SK-N-SH treated with all-trans-retinoic acid at 6 μM for 48 hours (cell line): ENCODE data around the gene IQCM.

Experiments used
- ATAC-seq: fragments of 200-7000 bp; cut with Tn5 transposase; 3 replicates; pipeline ENCODE4 v1.9.1; 2020; ENCODE audit warnings: mild to moderate bottlenecking, moderate library complexity
- ARNTL ChIP-seq: fragments of 450-650 bp; formaldehyde crosslinking; IDR thresholded peaks from 2 replicates; pipeline ENCODE4 v1.5.0; 2020; ENCODE audit warnings: low read depth, mild to moderate bottlenecking, moderate library complexity, borderline replicate concordance
- BACH2 ChIP-seq: fragments of 250-450 bp; sonication (Bioruptor Pico); IDR thresholded peaks from 2 replicates; pipeline ENCODE4 v1.9.0; 2021; ENCODE audit warnings: mild to moderate bottlenecking, borderline replicate concordance
- CSDC2 ChIP-seq: fragments of 250-450 bp; sonication (Bioruptor Pico); IDR thresholded peaks from 2 replicates; pipeline ENCODE4 v1.5.0; 2020; ENCODE audit warnings: mild to moderate bottlenecking, moderate library complexity
- OSR1 ChIP-seq: fragments of 250-450 bp; sonication (Bioruptor Pico); IDR thresholded peaks from 2 replicates; pipeline ENCODE4 v1.8.0; 2022; ENCODE audit warnings: moderate library complexity, mild to moderate bottlenecking, inconsistent platforms
- PPARA ChIP-seq: fragments of 250-450 bp; sonication (Bioruptor Pico); IDR thresholded peaks from 2 replicates; pipeline ENCODE4 v1.5.0; 2020; ENCODE audit warnings: mild to moderate bottlenecking, borderline replicate concordance
- RARB ChIP-seq: fragments of 250-450 bp; sonication (Bioruptor Pico); IDR thresholded peaks from 2 replicates; pipeline ENCODE4 v1.8.0; 2021; ENCODE audit warnings: mild to moderate bottlenecking, moderate library complexity
- SNAI2 ChIP-seq: fragments of 250-450 bp; sonication (Bioruptor Pico); IDR thresholded peaks from 2 replicates; pipeline ENCODE4 v1.5.0; 2020; ENCODE audit warnings: mild to moderate bottlenecking, moderate library complexity
- TCF4 ChIP-seq: fragments of 250-450 bp; sonication (Bioruptor Pico); IDR thresholded peaks from 2 replicates; pipeline ENCODE4 v1.8.0; 2021; ENCODE audit warnings: mild to moderate bottlenecking, moderate library complexity, borderline replicate concordance
- TOX ChIP-seq: fragments of 250-450 bp; sonication (Bioruptor Pico); IDR thresholded peaks from 2 replicates; pipeline ENCODE4 v1.8.0; 2021; ENCODE audit warnings: mild to moderate bottlenecking, moderate library complexity, borderline replicate concordance
- ZC3H10 ChIP-seq: fragments of 250-450 bp; sonication (Bioruptor Pico); IDR thresholded peaks from 2 replicates; pipeline ENCODE4 v1.5.1; 2021; ENCODE audit warnings: mild to moderate bottlenecking, moderate library complexity
- ZFP3 ChIP-seq: fragments of 250-450 bp; sonication (Bioruptor Pico); IDR thresholded peaks from 2 replicates; pipeline ENCODE4 v1.5.0; 2020; ENCODE audit warnings: mild to moderate bottlenecking, moderate library complexity
- ZFP30 ChIP-seq: fragments of 450-650 bp; formaldehyde crosslinking; IDR thresholded peaks from 2 replicates; pipeline ENCODE4 v1.5.0; 2022; ENCODE audit warnings: mild to moderate bottlenecking, moderate library complexity
- ZNF565 ChIP-seq: fragments of 450-650 bp; formaldehyde crosslinking; conservative IDR thresholded peaks from 2 replicates; pipeline ENCODE4 v1.5.0; 2020; ENCODE audit warnings: low read depth, mild to moderate bottlenecking, moderate library complexity
- ZNF8 ChIP-seq: fragments of 450-650 bp; formaldehyde crosslinking; IDR thresholded peaks from 2 replicates; pipeline ENCODE4 v1.5.0; 2020; ENCODE audit warnings: mild to moderate bottlenecking, moderate library complexity
- TF ChIP-seq, protein P1 (sequence below): fragments of 250-450 bp; sonication (Bioruptor Pico); IDR thresholded peaks from 2 replicates; pipeline ENCODE4 v1.5.1; 2021; ENCODE audit warnings: mild to moderate bottlenecking, moderate library complexity
- TF ChIP-seq, protein P2 (sequence below): fragments of 250-450 bp; sonication (Bioruptor Pico); IDR thresholded peaks from 2 replicates; pipeline ENCODE4 v1.5.0; 2020; ENCODE audit warnings: mild to moderate bottlenecking, moderate library complexity
- TF ChIP-seq, protein P3 (sequence below): fragments of 250-450 bp; sonication (Bioruptor Pico); IDR thresholded peaks from 2 replicates; pipeline ENCODE4 v1.8.0; 2021; ENCODE audit warnings: low read depth, mild to moderate bottlenecking, moderate library complexity, borderline replicate concordance
- TF ChIP-seq, protein P4 (sequence below): fragments of 250-450 bp; sonication (Bioruptor Pico); IDR thresholded peaks from 2 replicates; pipeline ENCODE4 v1.8.0; 2020; ENCODE audit warnings: mild to moderate bottlenecking, moderate library complexity, borderline replicate concordance
- TF ChIP-seq, protein P5 (sequence below): fragments of 250-450 bp; sonication (Bioruptor Pico); IDR thresholded peaks from 2 replicates; pipeline ENCODE4 v1.5.1; 2020; ENCODE audit warnings: low read depth, mild to moderate bottlenecking, moderate library complexity

The IQCM gene

DNA sequence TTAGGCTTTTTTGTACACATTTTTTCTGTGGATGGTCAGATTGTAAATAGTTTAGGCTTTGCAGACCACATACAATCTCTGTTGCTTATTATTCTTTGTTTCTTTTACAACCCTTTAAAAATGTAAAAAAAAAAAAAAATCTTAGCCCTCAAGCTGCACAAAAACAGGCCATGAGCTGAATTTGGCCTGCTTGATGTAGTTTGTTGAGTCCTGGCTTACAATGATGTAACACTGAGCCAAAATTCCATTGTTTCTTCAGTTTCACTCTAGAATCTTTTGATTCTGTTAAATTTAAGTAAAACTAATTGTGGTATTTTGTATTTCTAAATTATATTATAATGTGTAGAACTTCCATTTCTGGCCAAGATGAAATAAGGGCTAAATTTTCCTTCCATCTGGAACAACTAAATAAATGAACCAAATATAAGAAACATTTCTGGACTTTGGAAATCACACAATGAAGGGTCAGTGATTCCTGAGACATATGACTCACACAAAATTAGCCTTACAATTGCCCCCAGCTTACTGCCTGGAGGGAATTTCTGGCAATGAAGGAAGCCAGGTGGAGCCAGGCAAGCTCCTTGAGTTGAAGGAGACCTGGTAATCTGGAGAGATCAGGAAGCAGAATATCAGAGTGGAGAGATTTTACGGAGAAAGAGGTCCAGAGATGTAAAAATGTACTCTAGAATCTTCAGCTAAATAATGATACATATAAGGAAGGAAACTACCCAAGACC, 29.8 kb downstream of the IQCM start:
- TF ChIP-seq TCF4 (CRISPR knock-in tag) (no peak), ZNF8 (CRISPR knock-in tag) (no peak), RARB (CRISPR knock-in tag) (no peak), ARNTL (CRISPR knock-in tag) (no peak), ZFP30 (CRISPR knock-in tag) (no peak), CSDC2 (CRISPR knock-in tag) (no peak), OSR1 (CRISPR knock-in tag) (no peak)
- TF ChIP-seq, protein P1, sequence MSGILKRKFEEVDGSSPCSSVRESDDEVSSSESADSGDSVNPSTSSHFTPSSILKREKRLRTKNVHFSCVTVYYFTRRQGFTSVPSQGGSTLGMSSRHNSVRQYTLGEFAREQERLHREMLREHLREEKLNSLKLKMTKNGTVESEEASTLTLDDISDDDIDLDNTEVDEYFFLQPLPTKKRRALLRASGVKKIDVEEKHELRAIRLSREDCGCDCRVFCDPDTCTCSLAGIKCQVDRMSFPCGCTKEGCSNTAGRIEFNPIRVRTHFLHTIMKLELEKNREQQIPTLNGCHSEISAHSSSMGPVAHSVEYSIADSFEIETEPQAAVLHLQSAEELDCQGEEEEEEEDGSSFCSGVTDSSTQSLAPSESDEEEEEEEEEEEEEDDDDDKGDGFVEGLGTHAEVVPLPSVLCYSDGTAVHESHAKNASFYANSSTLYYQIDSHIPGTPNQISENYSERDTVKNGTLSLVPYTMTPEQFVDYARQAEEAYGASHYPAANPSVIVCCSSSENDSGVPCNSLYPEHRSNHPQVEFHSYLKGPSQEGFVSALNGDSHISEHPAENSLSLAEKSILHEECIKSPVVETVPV (CRISPR knock-in tag) = no peak
- TF ChIP-seq, protein P2, sequence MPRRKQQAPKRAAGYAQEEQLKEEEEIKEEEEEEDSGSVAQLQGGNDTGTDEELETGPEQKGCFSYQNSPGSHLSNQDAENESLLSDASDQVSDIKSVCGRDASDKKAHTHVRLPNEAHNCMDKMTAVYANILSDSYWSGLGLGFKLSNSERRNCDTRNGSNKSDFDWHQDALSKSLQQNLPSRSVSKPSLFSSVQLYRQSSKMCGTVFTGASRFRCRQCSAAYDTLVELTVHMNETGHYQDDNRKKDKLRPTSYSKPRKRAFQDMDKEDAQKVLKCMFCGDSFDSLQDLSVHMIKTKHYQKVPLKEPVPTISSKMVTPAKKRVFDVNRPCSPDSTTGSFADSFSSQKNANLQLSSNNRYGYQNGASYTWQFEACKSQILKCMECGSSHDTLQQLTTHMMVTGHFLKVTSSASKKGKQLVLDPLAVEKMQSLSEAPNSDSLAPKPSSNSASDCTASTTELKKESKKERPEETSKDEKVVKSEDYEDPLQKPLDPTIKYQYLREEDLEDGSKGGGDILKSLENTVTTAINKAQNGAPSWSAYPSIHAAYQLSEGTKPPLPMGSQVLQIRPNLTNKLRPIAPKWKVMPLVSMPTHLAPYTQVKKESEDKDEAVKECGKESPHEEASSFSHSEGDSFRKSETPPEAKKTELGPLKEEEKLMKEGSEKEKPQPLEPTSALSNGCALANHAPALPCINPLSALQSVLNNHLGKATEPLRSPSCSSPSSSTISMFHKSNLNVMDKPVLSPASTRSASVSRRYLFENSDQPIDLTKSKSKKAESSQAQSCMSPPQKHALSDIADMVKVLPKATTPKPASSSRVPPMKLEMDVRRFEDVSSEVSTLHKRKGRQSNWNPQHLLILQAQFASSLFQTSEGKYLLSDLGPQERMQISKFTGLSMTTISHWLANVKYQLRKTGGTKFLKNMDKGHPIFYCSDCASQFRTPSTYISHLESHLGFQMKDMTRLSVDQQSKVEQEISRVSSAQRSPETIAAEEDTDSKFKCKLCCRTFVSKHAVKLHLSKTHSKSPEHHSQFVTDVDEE (CRISPR knock-in tag) = no peak
- TF ChIP-seq, all 23 proteins: peak for 0
- ATAC-seq = no peak

DNA sequence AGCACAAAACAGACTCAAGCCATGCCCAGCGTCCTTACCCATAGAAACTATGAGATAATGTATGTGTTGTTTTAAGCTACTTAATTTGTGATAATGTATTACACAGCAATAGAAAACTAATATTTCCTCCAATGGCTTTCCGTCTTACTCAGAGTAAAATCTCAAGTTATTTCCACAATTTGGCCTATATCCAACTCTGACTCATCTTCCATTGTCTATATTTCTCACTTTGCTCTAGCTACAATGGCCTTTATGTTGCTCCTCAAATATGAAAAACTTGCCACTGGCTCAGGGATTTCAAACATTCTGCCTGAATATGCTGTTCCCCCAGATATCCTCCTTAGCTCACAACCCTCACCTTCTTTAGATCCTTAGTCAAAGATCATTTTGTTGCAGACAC, 31.6 kb downstream of the IQCM start:
- TF ChIP-seq RARB (CRISPR knock-in tag) (no peak), CSDC2 (CRISPR knock-in tag) (no peak), ZFP3 (CRISPR knock-in tag) (no peak)
- ATAC-seq = no peak

DNA sequence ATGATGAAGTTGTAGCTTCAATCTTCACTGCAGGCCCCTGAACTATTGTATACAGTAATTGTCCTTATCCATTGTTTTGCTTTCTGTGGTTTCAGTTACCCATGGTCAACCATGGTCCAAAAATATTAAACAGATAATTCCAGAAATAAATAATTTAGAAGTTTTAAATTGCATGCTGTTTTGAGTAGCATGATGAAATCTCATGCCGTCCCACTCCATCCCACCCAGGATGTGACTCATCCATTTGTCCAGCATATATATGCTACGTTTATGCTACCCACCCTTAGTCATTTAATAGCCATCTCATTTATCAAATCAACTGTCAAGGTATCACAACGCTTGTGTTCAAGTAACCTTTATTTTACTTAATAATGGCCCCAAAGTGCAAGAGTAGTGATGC, 34.5 kb downstream of the IQCM start:
- no peak for ATAC-seq
- TF ChIP-seq, protein P1 (CRISPR knock-in tag) = no peak
- no peak for TF ChIP-seq RARB (CRISPR knock-in tag)

DNA sequence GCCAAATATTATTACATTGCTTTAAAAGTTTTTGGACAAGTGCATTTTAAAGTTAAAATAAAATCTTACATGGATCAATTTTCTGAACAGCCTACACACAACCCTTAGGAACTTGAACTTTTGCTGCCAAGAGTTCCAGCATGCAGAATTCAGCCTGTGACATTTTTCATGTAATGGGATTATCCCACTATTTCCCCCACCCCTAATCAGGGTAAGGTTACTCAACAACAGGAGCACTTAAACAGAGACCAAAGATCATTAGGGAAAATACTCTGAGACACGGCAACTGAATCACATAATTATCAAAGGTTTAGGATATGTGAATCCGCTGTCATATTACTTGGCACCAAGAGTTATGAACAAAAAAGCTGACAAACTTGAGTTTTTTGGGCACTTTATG, 47.2 kb downstream of the IQCM start:
- no peak for ATAC-seq

More for the DNA sequence above, 47.2 kb downstream of the IQCM start:
- TF ChIP-seq PPARA (CRISPR knock-in tag) (no peak), OSR1 (CRISPR knock-in tag) (no peak), SNAI2 (CRISPR knock-in tag) (no peak), ZFP3 (CRISPR knock-in tag) (no peak), BACH2 (CRISPR knock-in tag) (no peak), ZNF565 (no peak), ZFP30 (CRISPR knock-in tag) (no peak), RARB (CRISPR knock-in tag) (no peak), CSDC2 (CRISPR knock-in tag) (no peak), ZNF8 (CRISPR knock-in tag) (no peak), TCF4 (CRISPR knock-in tag) (no peak), TOX (CRISPR knock-in tag) (no peak), ZC3H10 (no peak), ARNTL (CRISPR knock-in tag) (no peak)
- TF ChIP-seq, protein P2 (CRISPR knock-in tag) = no peak
- TF ChIP-seq, protein P3, sequence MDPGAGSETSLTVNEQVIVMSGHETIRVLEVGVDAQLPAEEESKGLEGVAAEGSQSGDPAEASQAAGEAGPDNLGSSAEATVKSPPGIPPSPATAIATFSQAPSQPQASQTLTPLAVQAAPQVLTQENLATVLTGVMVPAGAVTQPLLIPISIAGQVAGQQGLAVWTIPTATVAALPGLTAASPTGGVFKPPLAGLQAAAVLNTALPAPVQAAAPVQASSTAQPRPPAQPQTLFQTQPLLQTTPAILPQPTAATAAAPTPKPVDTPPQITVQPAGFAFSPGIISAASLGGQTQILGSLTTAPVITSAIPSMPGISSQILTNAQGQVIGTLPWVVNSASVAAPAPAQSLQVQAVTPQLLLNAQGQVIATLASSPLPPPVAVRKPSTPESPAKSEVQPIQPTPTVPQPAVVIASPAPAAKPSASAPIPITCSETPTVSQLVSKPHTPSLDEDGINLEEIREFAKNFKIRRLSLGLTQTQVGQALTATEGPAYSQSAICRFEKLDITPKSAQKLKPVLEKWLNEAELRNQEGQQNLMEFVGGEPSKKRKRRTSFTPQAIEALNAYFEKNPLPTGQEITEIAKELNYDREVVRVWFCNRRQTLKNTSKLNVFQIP = no peak
- TF ChIP-seq, protein P4, sequence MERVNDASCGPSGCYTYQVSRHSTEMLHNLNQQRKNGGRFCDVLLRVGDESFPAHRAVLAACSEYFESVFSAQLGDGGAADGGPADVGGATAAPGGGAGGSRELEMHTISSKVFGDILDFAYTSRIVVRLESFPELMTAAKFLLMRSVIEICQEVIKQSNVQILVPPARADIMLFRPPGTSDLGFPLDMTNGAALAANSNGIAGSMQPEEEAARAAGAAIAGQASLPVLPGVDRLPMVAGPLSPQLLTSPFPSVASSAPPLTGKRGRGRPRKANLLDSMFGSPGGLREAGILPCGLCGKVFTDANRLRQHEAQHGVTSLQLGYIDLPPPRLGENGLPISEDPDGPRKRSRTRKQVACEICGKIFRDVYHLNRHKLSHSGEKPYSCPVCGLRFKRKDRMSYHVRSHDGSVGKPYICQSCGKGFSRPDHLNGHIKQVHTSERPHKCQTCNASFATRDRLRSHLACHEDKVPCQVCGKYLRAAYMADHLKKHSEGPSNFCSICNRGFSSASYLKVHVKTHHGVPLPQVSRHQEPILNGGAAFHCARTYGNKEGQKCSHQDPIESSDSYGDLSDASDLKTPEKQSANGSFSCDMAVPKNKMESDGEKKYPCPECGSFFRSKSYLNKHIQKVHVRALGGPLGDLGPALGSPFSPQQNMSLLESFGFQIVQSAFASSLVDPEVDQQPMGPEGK (CRISPR knock-in tag) = no peak
- TF ChIP-seq, protein P5, sequence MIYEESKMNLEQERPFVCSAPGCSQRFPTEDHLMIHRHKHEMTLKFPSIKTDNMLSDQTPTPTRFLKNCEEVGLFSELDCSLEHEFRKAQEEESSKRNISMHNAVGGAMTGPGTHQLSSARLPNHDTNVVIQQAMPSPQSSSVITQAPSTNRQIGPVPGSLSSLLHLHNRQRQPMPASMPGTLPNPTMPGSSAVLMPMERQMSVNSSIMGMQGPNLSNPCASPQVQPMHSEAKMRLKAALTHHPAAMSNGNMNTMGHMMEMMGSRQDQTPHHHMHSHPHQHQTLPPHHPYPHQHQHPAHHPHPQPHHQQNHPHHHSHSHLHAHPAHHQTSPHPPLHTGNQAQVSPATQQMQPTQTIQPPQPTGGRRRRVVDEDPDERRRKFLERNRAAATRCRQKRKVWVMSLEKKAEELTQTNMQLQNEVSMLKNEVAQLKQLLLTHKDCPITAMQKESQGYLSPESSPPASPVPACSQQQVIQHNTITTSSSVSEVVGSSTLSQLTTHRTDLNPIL = no peak
